H9 (cell line): Measurements from ENCODE around the gene MPHOSPH10. TPM values are rescaled to one million over a fixed set of nuclear protein-coding genes. Genes with fewer than 3 reads are reported as not detected.

Experiments
- DNase-seq: peaks from one replicate; pipeline ENCODE4 v3.0.0-alpha.2; 2017
- H2AFZ ChIP-seq: one replicate; pipeline ENCODE4 v1.6.1; 2013; ENCODE audit warnings: mild to moderate bottlenecking, low read length, control low read depth, moderate library complexity
- H2AK5ac ChIP-seq: 2 replicates; pipeline ENCODE4 v1.6.1; 2013; ENCODE audit warnings: low read length, control low read depth, mixed read lengths; ENCODE audit not compliant: insufficient read length
- H2BK120ac ChIP-seq: one replicate; pipeline ENCODE4 v1.6.1; 2013; ENCODE audit warnings: low read depth, mild to moderate bottlenecking, low read length, control low read depth, inconsistent platforms; ENCODE audit not compliant: poor library complexity, severe bottlenecking
- H2BK12ac ChIP-seq: 2 replicates; pipeline ENCODE4 v1.6.1; 2013; ENCODE audit warnings: low read length, control low read depth, mixed read lengths, low read depth; ENCODE audit not compliant: insufficient read length
- H2BK15ac ChIP-seq: 2 replicates; pipeline ENCODE4 v1.6.1; 2013; ENCODE audit warnings: low read depth, low read length, control low read depth
- H2BK20ac ChIP-seq: one replicate; pipeline ENCODE4 v1.6.1; 2013; ENCODE audit warnings: low read depth, mild to moderate bottlenecking, low read length, control low read depth, inconsistent platforms; ENCODE audit not compliant: poor library complexity, severe bottlenecking
- H2BK5ac ChIP-seq: 2 replicates; pipeline ENCODE4 v1.6.1; 2013; ENCODE audit warnings: low read length, control low read depth, mixed read lengths; ENCODE audit not compliant: insufficient read length
- H3K14ac ChIP-seq: 2 replicates; pipeline ENCODE4 v1.6.1; 2013; ENCODE audit warnings: low read length, control low read depth; ENCODE audit not compliant: insufficient read depth
- H3K18ac ChIP-seq: 2 replicates; pipeline ENCODE4 v1.6.1; 2013; ENCODE audit warnings: low read depth, mild to moderate bottlenecking, mixed read lengths, low read length, control low read depth; ENCODE audit not compliant: insufficient read length
- H3K23ac ChIP-seq: 2 replicates; pipeline ENCODE4 v1.6.1; 2013; ENCODE audit warnings: low read length, control low read depth, mixed read lengths, low read depth; ENCODE audit not compliant: insufficient read length
- H3K23me2 ChIP-seq: 2 replicates; pipeline ENCODE4 v1.6.1; 2013; ENCODE audit warnings: low read depth, mild to moderate bottlenecking, mixed read lengths, low read length, control low read depth; ENCODE audit not compliant: insufficient read length, poor library complexity, severe bottlenecking
- H3K27ac ChIP-seq: 2 replicates; pipeline ENCODE4 v1.5.1; 2013; ENCODE audit warnings: low read length, control low read depth, mixed read lengths, low read depth; ENCODE audit not compliant: insufficient read length
- H3K27me3 ChIP-seq: 2 replicates; pipeline ENCODE4 v1.6.1; 2013; ENCODE audit warnings: low read length, control low read depth, inconsistent platforms; ENCODE audit not compliant: insufficient read depth
- H3K4ac ChIP-seq: 2 replicates; pipeline ENCODE4 v1.6.1; 2013; ENCODE audit warnings: low read depth, mild to moderate bottlenecking, control low read depth, inconsistent platforms, low read length, moderate library complexity
- H3K4me1 ChIP-seq: 2 replicates; pipeline ENCODE4 v1.6.1; 2013; ENCODE audit warnings: low read length, control low read depth, inconsistent platforms; ENCODE audit not compliant: insufficient read depth
- H3K4me2 ChIP-seq: 2 replicates; pipeline ENCODE4 v1.6.1; 2013; ENCODE audit warnings: low read length, control low read depth, mixed read lengths; ENCODE audit not compliant: insufficient read length, insufficient read depth
- H3K56ac ChIP-seq: 2 replicates; pipeline ENCODE4 v1.6.1; 2013; ENCODE audit warnings: low read depth, mild to moderate bottlenecking, mixed read lengths, low read length, control low read depth; ENCODE audit not compliant: insufficient read length
- H3K79me1 ChIP-seq: 2 replicates; pipeline ENCODE4 v1.6.1; 2013; ENCODE audit warnings: low read depth, mild to moderate bottlenecking, moderate library complexity, low read length, control low read depth, inconsistent platforms; ENCODE audit not compliant: insufficient read depth, poor library complexity, severe bottlenecking
- H3K79me2 ChIP-seq: 2 replicates; pipeline ENCODE4 v1.6.1; 2013; ENCODE audit warnings: low read length, control low read depth, inconsistent platforms; ENCODE audit not compliant: insufficient read depth
- H3K9ac ChIP-seq: 2 replicates; pipeline ENCODE4 v1.6.1; 2013; ENCODE audit warnings: low read length, control low read depth, mixed read lengths; ENCODE audit not compliant: insufficient read length; ENCODE audit errors: extremely low read depth
- H3K9me3 ChIP-seq: one replicate; pipeline ENCODE4 v1.6.1; 2013; ENCODE audit warnings: low read depth, low read length, inconsistent platforms; ENCODE audit not compliant: control insufficient read depth
- H3T11ph ChIP-seq: one replicate; pipeline ENCODE4 v1.6.1; 2013; ENCODE audit warnings: mild to moderate bottlenecking, low read length, control low read depth, inconsistent platforms
- H4K20me1 ChIP-seq: one replicate; pipeline ENCODE4 v1.6.1; 2013; ENCODE audit not compliant: control insufficient read depth, insufficient read length, insufficient read depth
- H4K5ac ChIP-seq: 2 replicates; pipeline ENCODE4 v1.6.1; 2013; ENCODE audit warnings: low read depth, mild to moderate bottlenecking, mixed read lengths, low read length, control low read depth; ENCODE audit not compliant: insufficient read length
- H4K8ac ChIP-seq: replicated peaks from 2 replicates; pipeline ENCODE4 v1.6.1; 2013; ENCODE audit warnings: low read length, control low read depth, mixed read lengths, low read depth; ENCODE audit not compliant: insufficient read length
- H4K91ac ChIP-seq: 2 replicates; pipeline ENCODE4 v1.6.1; 2013; ENCODE audit warnings: low read depth, mild to moderate bottlenecking, moderate library complexity, mixed read lengths, low read length, control low read depth; ENCODE audit not compliant: insufficient read length
- H3K27ac Mint-ChIP-seq, 3 experiments: 2 replicates in 2 of 3; 3 replicates in 1 of 3; pipeline ENCODE4 v1.8.0; 2020 to 2021; ENCODE audit warnings: mixed read lengths in 3 of 3, mild to moderate bottlenecking in 1 of 3, moderate library complexity in 1 of 3
- H3K27me3 Mint-ChIP-seq: 2 replicates; pipeline ENCODE4 v1.8.0; 2021; ENCODE audit warnings: low read depth, mild to moderate bottlenecking, moderate library complexity, mixed read lengths
- H3K36me3 Mint-ChIP-seq, 3 experiments: 2 replicates in 2 of 3; 3 replicates in 1 of 3; pipeline ENCODE4 v1.8.0; 2020 to 2021; ENCODE audit warnings: low read depth in 3 of 3, mixed read lengths in 3 of 3; ENCODE audit not compliant: insufficient read depth in 1 of 3
- H3K4me1 Mint-ChIP-seq, 2 experiments: 2 replicates each; pipeline ENCODE4 v1.8.0; 2020; ENCODE audit warnings: mixed read lengths in 2 of 2
- H3K4me3 Mint-ChIP-seq, 2 experiments: 2 replicates in 1 of 2; 3 replicates in 1 of 2; pipeline ENCODE4 v1.8.0; 2020 to 2021; ENCODE audit warnings: mild to moderate bottlenecking in 2 of 2, mixed read lengths in 2 of 2, moderate library complexity in 1 of 2
- H3K9me3 Mint-ChIP-seq, 2 experiments: 2 replicates in 1 of 2; 3 replicates in 1 of 2; pipeline ENCODE4 v1.8.0; 2020; ENCODE audit warnings: mild to moderate bottlenecking in 2 of 2, mixed read lengths in 2 of 2, moderate library complexity in 1 of 2
- CTCF ChIP-seq: fragments of 200-600 bp; sonication (generic); conservative IDR thresholded peaks from 3 replicates; pipeline ENCODE4 v1.8.0; 2021; ENCODE audit warnings: antibody characterized with exemption, mild to moderate bottlenecking
- WGBS: extraction: QIAGEN DNeasy Blood & Tissue Kit; methylation state at CpG from one replicate; pipeline ENCODE4 v1.1.7; 2013; ENCODE audit warnings: missing lambda C conversion rate, low lambda C conversion rate, mixed read lengths; ENCODE audit not compliant: insufficient read length; ENCODE audit errors: extremely low coverage; 5-methylcytosine and 5-hydroxymethylcytosine counted together
- total RNA-seq: library from RNA; stranded (reverse); gene quantifications from 2 replicates; pipeline ENCODE4 v1.2.1, GENCODE V29; 2021

MPHOSPH10 gene
- total RNA-seq, 1 experiment from 2014 or later: 42.1 TPM

GRCh38 chr2:71150082-71150816 lies 19.8 kb downstream of the MPHOSPH10 start:
- no peak overlapping the region for H3K27ac ChIP-seq
- H4K91ac ChIP-seq: no peak overlapping the region
- no peak overlapping the region for H2AFZ ChIP-seq
- Mint-ChIP-seq H3K36me3 (peaks cover 26 to 52% (median 46%) of the 10 kb centered on the region in 3 experiments; a peak in 6 of 7 replicates), H3K27me3 (no peaks in the 10 kb centered on the region; the same call in 1 of the 2 replicates), H3K27ac (peak overlapping the region in 2 of 3 experiments; percentile 69 to 76; a peak in 3 of 7 replicates), H3K4me1 (peaks cover 3 to 7% of the 10 kb centered on the region in 2 experiments), H3K9me3 (no peaks in the 10 kb centered on the region), H3K4me3 (no peak overlapping the region)
- H3K9ac ChIP-seq: no peak overlapping the region
- H3K9me3 ChIP-seq: no peaks in the 10 kb centered on the region
- no peak overlapping the region for H2BK12ac ChIP-seq
- no peaks in the 10 kb centered on the region for H3K27me3 ChIP-seq
- H3K23me2 ChIP-seq: no peaks in the 10 kb centered on the region
- no CpG with 5 or more reads among the region's 3 CpGs for WGBS
- TF ChIP-seq CTCF: peak; percentile 33; the same call in 1 of the 3 replicates
- no peak overlapping the region for H3K14ac ChIP-seq
- no peaks in the 10 kb centered on the region for H4K20me1 ChIP-seq
- no peak overlapping the region for H3K4ac ChIP-seq
- H3T11ph ChIP-seq: no peak overlapping the region
- no peaks in the 10 kb centered on the region for H3K79me1 ChIP-seq
- no peak overlapping the region for H2BK5ac ChIP-seq
- no peaks in the 10 kb centered on the region for H3K4me1 ChIP-seq
- no peak overlapping the region for H3K4me2 ChIP-seq
- no peak overlapping the region for H3K18ac ChIP-seq
- no peak overlapping the region for H4K5ac ChIP-seq
- H3K56ac ChIP-seq: no peak overlapping the region
- no peak overlapping the region for H4K8ac ChIP-seq
- no peak overlapping the region for H2BK15ac ChIP-seq
- no peak overlapping the region for H2AK5ac ChIP-seq
- no peak overlapping the region for H2BK120ac ChIP-seq
- no peak for DNase-seq
- no peak overlapping the region for H2BK20ac ChIP-seq
- H3K79me2 ChIP-seq: no peaks in the 10 kb centered on the region
- no peak overlapping the region for H3K23ac ChIP-seq
